ENCODE data around the gene RNU7-1. TPM values are rescaled to one million over a fixed set of nuclear protein-coding genes. Genes with fewer than 3 reads are reported as not detected.

Gene RNU7-1
- polyA plus RNA-seq, 3 donors: not detected

- Histone ChIP-seq H3K79me2 (ENCODE audit: insufficient read depth, low read length) (peaks cover 8% of the 10 kb centered on the region), H3K9me3 (replicated peaks in 1 of 2; ENCODE audit: control insufficient read depth in 1 of 2, insufficient read depth in 1 of 2, low read length in 2 of 2) (no peaks in the 10 kb centered on the region), H3K27ac (ENCODE audit: low read depth in 1 of 2, low read length in 2 of 2) (no peak overlapping the region), H3K4me2 (replicated peaks; ENCODE audit: extremely low read depth, low read length, poor library complexity, severe bottlenecking) (no peak overlapping the region), H3K4me3 (replicated peaks in 1 of 3; ENCODE audit: low read depth in 2 of 3, low read length in 3 of 3) (no peak overlapping the region), H3K36me3 (replicated peaks in 1 of 2; ENCODE audit: control insufficient read depth in 1 of 2, insufficient read depth in 2 of 2, low read length in 2 of 2) (no peaks in the 10 kb centered on the region), H3K4me1 (ENCODE audit: control insufficient read depth in 1 of 2, insufficient read depth in 2 of 2, low read length in 2 of 2) (peaks cover 48 to 57% of the 10 kb centered on the region in 2 donors), H3K9ac (ENCODE audit: insufficient read depth, low read length, poor library complexity, severe bottlenecking) (no peak overlapping the region), H3K27me3 (ENCODE audit: control insufficient read depth in 2 of 2, insufficient read depth in 2 of 2, low read length in 2 of 2) (no peaks in the 10 kb centered on the region), H4K20me1 (ENCODE audit: insufficient read depth, low read length) (no peaks in the 10 kb centered on the region), H2AFZ (ENCODE audit: insufficient read depth, low read depth, low read length, poor library complexity, severe bottlenecking) (no peak overlapping the region)
- TF ChIP-seq, protein P1, sequence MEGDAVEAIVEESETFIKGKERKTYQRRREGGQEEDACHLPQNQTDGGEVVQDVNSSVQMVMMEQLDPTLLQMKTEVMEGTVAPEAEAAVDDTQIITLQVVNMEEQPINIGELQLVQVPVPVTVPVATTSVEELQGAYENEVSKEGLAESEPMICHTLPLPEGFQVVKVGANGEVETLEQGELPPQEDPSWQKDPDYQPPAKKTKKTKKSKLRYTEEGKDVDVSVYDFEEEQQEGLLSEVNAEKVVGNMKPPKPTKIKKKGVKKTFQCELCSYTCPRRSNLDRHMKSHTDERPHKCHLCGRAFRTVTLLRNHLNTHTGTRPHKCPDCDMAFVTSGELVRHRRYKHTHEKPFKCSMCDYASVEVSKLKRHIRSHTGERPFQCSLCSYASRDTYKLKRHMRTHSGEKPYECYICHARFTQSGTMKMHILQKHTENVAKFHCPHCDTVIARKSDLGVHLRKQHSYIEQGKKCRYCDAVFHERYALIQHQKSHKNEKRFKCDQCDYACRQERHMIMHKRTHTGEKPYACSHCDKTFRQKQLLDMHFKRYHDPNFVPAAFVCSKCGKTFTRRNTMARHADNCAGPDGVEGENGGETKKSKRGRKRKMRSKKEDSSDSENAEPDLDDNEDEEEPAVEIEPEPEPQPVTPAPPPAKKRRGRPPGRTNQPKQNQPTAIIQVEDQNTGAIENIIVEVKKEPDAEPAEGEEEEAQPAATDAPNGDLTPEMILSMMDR (IDR thresholded peaks at IDR 0.05): no peak
- WGBS (ENCODE audit: insufficient coverage): 84% methylated on average over 8 of the region's 11 CpGs
- no peak overlapping the region for H3K4me3 Mint-ChIP-seq
- peaks cover 0 to 2% (median 0%) of the 10 kb centered on the region in 7 donors for H3K9me3 Mint-ChIP-seq
- H3K27me3 Mint-ChIP-seq (ENCODE audit: low read depth in 3 of 3): peaks cover 0 to 2% (median 0%) of the 10 kb centered on the region in 3 donors
- peaks cover 1 to 3% of the 10 kb centered on the region in 2 donors for H3K36me3 Mint-ChIP-seq
- H3K27ac Mint-ChIP-seq: peak overlapping the region in 1 of 7 donors; percentile 77
- DNase-seq: no peak
- peaks cover 49% of the 10 kb centered on the region for H3K4me1 Mint-ChIP-seq
- intact Hi-C loops (cut with micrococcal nuclease): loop anchor here in 1 of 2 donors (5.0 kb wide), 1 partner anchor 70 kb away; the partner anchor contains the start of gene SPSB2
Observed at GRCh38 chr12:6942331-6942665, 1.3 kb upstream of the RNU7-1 start.

- peaks cover 0 to 2% (median 0%) of the 10 kb centered on the region in 7 donors for H3K9me3 Mint-ChIP-seq
- 0% methylated on average over 8 of the region's 13 CpGs for WGBS (ENCODE audit: insufficient coverage)
Observed at GRCh38 chr12:6943389-6943721, 261 bp upstream of the RNU7-1 start.

More at GRCh38 chr12:6943389-6943721, 261 bp upstream of the RNU7-1 start:
- Histone ChIP-seq H3K79me2 (ENCODE audit: insufficient read depth, low read length) (peaks cover 7% of the 10 kb centered on the region), H3K4me3 (replicated peaks in 1 of 3; ENCODE audit: low read depth in 2 of 3, low read length in 3 of 3) (peak overlapping the region in 1 of 3 experiments; percentile 76), H3K9ac (ENCODE audit: insufficient read depth, low read length, poor library complexity, severe bottlenecking) (peak overlapping the region; percentile 63), H3K27ac (ENCODE audit: low read depth in 1 of 2, low read length in 2 of 2) (peak overlapping the region; percentile 76 to 89), H2AFZ (ENCODE audit: insufficient read depth, low read depth, low read length, poor library complexity, severe bottlenecking) (peak overlapping the region; percentile 58), H3K4me1 (ENCODE audit: control insufficient read depth in 1 of 2, insufficient read depth in 2 of 2, low read length in 2 of 2) (peaks cover 51 to 58% of the 10 kb centered on the region in 2 donors), H3K9me3 (replicated peaks in 1 of 2; ENCODE audit: control insufficient read depth in 1 of 2, insufficient read depth in 1 of 2, low read length in 2 of 2) (no peaks in the 10 kb centered on the region), H3K36me3 (replicated peaks in 1 of 2; ENCODE audit: control insufficient read depth in 1 of 2, insufficient read depth in 2 of 2, low read length in 2 of 2) (no peaks in the 10 kb centered on the region), H3K4me2 (replicated peaks; ENCODE audit: extremely low read depth, low read length, poor library complexity, severe bottlenecking) (peak overlapping the region; percentile 83), H4K20me1 (ENCODE audit: insufficient read depth, low read length) (no peaks in the 10 kb centered on the region), H3K27me3 (ENCODE audit: control insufficient read depth in 2 of 2, insufficient read depth in 2 of 2, low read length in 2 of 2) (no peaks in the 10 kb centered on the region)
- H3K27ac Mint-ChIP-seq: peak overlapping the region; percentile 94 to 99 (median 98)
- DNase-seq: peak; percentile 82 to 89 (median 89)
- intact Hi-C loops (cut with micrococcal nuclease): loop anchor here in 1 of 2 donors (5.0 kb wide), 1 partner anchor 71 kb away; the partner anchor contains the start of gene SPSB2
- peaks cover 1 to 3% of the 10 kb centered on the region in 2 donors for H3K36me3 Mint-ChIP-seq
- peaks cover 0 to 2% (median 0%) of the 10 kb centered on the region in 3 donors for H3K27me3 Mint-ChIP-seq (ENCODE audit: low read depth in 3 of 3)
- H3K4me3 Mint-ChIP-seq: peak overlapping the region; percentile 37 to 91
- TF ChIP-seq, protein P1 (IDR thresholded peaks at IDR 0.05): no peak
- H3K4me1 Mint-ChIP-seq: peaks cover 56% of the 10 kb centered on the region
